Suprapubic skin (tissue), 3 donors: ENCODE results near the gene EPB41L1.

Experiments
- CTCF ChIP-seq, 2 donors: fragments of 200-600 bp in 1 of 2; fragments of 450-650 bp in 1 of 2; sonication (generic) in 1 of 2; IDR thresholded peaks; one replicate each; pipeline ENCODE4 v1.5.1; 2016 to 2019; ENCODE audit warnings: antibody characterized with exemption in 2 of 2, mild to moderate bottlenecking in 1 of 2, moderate library complexity in 1 of 2
- EP300 ChIP-seq: sonication (generic); formaldehyde crosslinking; IDR thresholded peaks from one replicate; pipeline ENCODE4 v1.6.1; 2017; ENCODE audit warnings: antibody characterized with exemption
- POLR2A ChIP-seq, 2 donors: fragments of 450-650 bp; IDR thresholded peaks; one replicate each; pipeline ENCODE4 v1.6.1; 2017; ENCODE audit warnings: antibody characterized with exemption in 2 of 2, mild to moderate bottlenecking in 2 of 2, moderate library complexity in 2 of 2

GRCh38 chr20:36277546-36277945 lies 123.0 kb downstream of the EPB41L1 start:
- TF ChIP-seq CTCF (IDR thresholded peaks at IDR 0.05) (no peak), POLR2A (IDR thresholded peaks at IDR 0.05) (no peak), EP300 (no peak)
